Parathyroid adenoma (tissue), 2 donors: ENCODE results near the gene TSC22D3.
A peak's percentile ranks its signal among the peaks of the same experiment; 100 is the strongest.

Source experiments
- H2AFZ ChIP-seq: fragments of 300-600 bp; sonication (generic); one replicate; pipeline ENCODE4 v1.7.0; 2017; ENCODE audit warnings: antibody characterized with exemption, mild to moderate bottlenecking
- H3K27ac ChIP-seq: fragments of 300-600 bp; sonication (generic); one replicate; pipeline ENCODE4 v1.7.0; 2017
- H3K27me3 ChIP-seq: fragments of 300-600 bp; sonication (generic); one replicate; pipeline ENCODE4 v1.7.0; 2017; ENCODE audit warnings: low read length; ENCODE audit not compliant: control insufficient read depth, insufficient read depth
- H3K36me3 ChIP-seq: fragments of 300-600 bp; sonication (generic); one replicate; pipeline ENCODE4 v1.7.0; 2017; ENCODE audit warnings: low read length; ENCODE audit not compliant: control insufficient read depth, insufficient read depth
- H3K4me1 ChIP-seq: fragments of 300-600 bp; sonication (generic); one replicate; pipeline ENCODE4 v1.7.0; 2017; ENCODE audit warnings: control low read depth
- H3K4me2 ChIP-seq: fragments of 300-600 bp; sonication (generic); one replicate; pipeline ENCODE4 v1.7.0; 2017; ENCODE audit warnings: low read length
- H3K4me3 ChIP-seq: fragments of 300-600 bp; sonication (generic); one replicate; pipeline ENCODE4 v1.7.0; 2017; ENCODE audit warnings: low read depth, low read length
- H3K79me2 ChIP-seq: fragments of 300-600 bp; sonication (generic); one replicate; pipeline ENCODE4 v1.7.0; 2017; ENCODE audit warnings: control low read depth
- H3K9ac ChIP-seq: fragments of 300-600 bp; sonication (generic); one replicate; pipeline ENCODE4 v1.7.0; 2017; ENCODE audit warnings: mild to moderate bottlenecking
- H3K9me3 ChIP-seq: fragments of 300-600 bp; sonication (generic); one replicate; pipeline ENCODE4 v1.7.0; 2017; ENCODE audit warnings: low read length; ENCODE audit not compliant: control insufficient read depth
- TF ChIP-seq, protein P1 (sequence below): fragments of 300-600 bp; sonication (generic); IDR thresholded peaks from one replicate; pipeline ENCODE4 v1.7.0; 2017; ENCODE audit warnings: antibody characterized with exemption, mild to moderate bottlenecking
- donor health status: primary hyperparathyroidism.

TSC22D3 gene

DNA sequence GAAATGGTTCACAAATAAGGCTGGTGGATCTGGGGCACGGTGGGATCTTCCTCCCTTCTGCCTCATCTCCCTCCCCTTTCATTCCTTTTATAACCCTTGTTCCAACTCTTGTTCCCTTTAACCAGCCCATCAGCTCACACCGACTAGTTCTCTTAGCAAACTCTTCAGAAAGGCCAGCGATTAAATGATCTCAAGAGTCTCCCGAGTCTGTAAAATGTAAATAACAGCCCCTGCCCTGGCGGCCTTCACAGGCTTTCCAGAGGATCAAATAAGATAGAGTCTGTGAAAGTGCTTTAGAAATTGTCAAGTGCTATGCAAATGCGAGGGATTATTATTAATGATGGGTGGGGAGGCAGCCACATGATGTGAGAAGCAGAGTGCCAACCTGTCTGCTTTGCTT is 27.1 kb downstream of the TSC22D3 start:
- Histone ChIP-seq H3K27me3 (no peaks in the 10 kb centered on the region), H3K4me1 (peaks cover 62% of the 10 kb centered on the region), H3K27ac (peak overlapping the region; percentile 64), H3K4me2 (no peak overlapping the region), H3K9me3 (no peaks in the 10 kb centered on the region), H3K79me2 (peaks cover 10% of the 10 kb centered on the region), H2AFZ (no peak overlapping the region), H3K36me3 (no peaks in the 10 kb centered on the region), H3K9ac (no peak overlapping the region), H3K4me3 (no peak overlapping the region)
- TF ChIP-seq, protein P1, sequence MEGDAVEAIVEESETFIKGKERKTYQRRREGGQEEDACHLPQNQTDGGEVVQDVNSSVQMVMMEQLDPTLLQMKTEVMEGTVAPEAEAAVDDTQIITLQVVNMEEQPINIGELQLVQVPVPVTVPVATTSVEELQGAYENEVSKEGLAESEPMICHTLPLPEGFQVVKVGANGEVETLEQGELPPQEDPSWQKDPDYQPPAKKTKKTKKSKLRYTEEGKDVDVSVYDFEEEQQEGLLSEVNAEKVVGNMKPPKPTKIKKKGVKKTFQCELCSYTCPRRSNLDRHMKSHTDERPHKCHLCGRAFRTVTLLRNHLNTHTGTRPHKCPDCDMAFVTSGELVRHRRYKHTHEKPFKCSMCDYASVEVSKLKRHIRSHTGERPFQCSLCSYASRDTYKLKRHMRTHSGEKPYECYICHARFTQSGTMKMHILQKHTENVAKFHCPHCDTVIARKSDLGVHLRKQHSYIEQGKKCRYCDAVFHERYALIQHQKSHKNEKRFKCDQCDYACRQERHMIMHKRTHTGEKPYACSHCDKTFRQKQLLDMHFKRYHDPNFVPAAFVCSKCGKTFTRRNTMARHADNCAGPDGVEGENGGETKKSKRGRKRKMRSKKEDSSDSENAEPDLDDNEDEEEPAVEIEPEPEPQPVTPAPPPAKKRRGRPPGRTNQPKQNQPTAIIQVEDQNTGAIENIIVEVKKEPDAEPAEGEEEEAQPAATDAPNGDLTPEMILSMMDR, result no peak

DNA sequence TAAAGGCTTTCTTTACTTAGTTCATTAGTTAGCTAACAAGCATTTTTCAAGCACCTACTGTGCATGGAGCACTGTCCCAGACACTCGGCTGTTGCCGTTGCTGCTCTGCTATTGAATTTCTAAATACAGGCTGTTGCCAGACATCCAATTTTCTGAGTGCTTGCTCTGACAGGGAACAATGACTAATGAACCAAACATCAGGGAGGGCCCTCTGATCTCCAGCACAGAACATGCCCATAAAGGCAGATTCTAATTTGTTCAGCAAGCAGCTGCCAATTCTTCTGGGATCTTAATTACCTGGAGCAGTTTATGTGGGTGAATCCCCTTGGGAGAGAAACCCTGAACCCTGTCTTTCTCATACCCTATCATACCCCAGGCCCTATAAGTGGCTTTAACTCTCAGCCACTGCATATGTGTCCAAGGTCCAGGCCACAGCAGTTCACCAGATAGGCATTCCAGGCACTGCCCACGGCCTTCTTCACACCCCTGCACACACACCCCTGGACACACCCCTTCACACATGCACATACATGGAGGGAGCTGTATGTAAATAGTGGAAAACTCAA is 27.9 kb downstream of the TSC22D3 start:
- Histone ChIP-seq H2AFZ (no peak overlapping the region), H3K79me2 (peaks cover 10% of the 10 kb centered on the region), H3K9ac (no peak overlapping the region), H3K4me1 (peaks cover 67% of the 10 kb centered on the region), H3K27ac (peak overlapping the region; percentile 64), H3K4me3 (no peak overlapping the region), H3K27me3 (no peaks in the 10 kb centered on the region), H3K4me2 (no peak overlapping the region), H3K9me3 (no peaks in the 10 kb centered on the region), H3K36me3 (no peaks in the 10 kb centered on the region)
- TF ChIP-seq, protein P1, result no peak

DNA sequence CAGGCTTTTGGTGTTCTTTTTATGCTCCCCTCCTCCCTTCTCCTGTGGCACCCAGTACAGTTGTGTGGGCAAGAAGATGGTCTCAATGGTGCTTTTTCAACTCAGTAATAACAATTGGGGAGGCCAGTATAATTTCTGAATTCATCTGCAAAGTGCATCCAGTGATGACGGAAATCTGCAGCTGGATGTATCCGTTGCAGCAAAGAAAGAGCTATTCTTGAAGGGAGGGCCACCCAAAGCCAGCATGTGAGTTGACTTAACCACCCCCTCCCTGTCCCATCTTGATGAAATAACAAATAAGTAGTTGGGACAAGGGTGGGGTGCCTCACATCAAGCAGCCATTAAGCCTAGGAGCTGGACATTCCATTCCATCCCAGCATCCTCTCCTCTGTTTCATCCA is 30.7 kb downstream of the TSC22D3 start:
- H3K4me1 ChIP-seq, result peaks cover 69% of the 10 kb centered on the region
- H3K27me3 ChIP-seq, result no peaks in the 10 kb centered on the region
- H2AFZ ChIP-seq, result no peak overlapping the region
- no peak overlapping the region for H3K4me2 ChIP-seq
- H3K4me3 ChIP-seq, result no peak overlapping the region
- no peaks in the 10 kb centered on the region for H3K36me3 ChIP-seq
- peaks cover 10% of the 10 kb centered on the region for H3K79me2 ChIP-seq
- TF ChIP-seq, protein P1, result no peak
- H3K27ac ChIP-seq, result peak overlapping the region; percentile 80
- no peak overlapping the region for H3K9ac ChIP-seq
- H3K9me3 ChIP-seq, result no peaks in the 10 kb centered on the region

DNA sequence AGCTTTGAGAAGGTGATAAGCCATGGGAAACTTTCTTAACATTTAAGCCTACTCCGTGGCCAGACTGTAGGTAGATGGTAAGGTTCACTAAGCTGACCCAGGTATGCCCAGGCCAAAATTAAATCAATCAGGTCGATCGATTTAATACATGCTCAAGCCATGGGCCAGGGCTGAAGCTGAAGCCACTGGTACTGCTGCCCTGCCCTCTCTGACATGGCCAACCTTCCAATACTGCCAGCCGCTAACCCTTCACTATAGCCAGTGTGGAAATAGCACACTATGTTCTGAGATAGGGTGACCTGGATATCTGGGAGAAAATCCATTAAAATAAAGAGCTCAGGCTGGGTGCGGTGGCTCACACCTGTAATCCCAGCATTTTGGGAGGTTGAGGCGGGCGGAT is 31.6 kb downstream of the TSC22D3 start:
- Histone ChIP-seq H3K27ac (peak overlapping the region; percentile 99), H3K9ac (no peak overlapping the region), H3K36me3 (no peaks in the 10 kb centered on the region), H3K4me2 (no peak overlapping the region), H3K27me3 (no peaks in the 10 kb centered on the region), H3K4me3 (no peak overlapping the region), H2AFZ (no peak overlapping the region), H3K79me2 (peaks cover 10% of the 10 kb centered on the region), H3K4me1 (peaks cover 69% of the 10 kb centered on the region), H3K9me3 (no peaks in the 10 kb centered on the region)
- TF ChIP-seq, protein P1, result no peak

DNA sequence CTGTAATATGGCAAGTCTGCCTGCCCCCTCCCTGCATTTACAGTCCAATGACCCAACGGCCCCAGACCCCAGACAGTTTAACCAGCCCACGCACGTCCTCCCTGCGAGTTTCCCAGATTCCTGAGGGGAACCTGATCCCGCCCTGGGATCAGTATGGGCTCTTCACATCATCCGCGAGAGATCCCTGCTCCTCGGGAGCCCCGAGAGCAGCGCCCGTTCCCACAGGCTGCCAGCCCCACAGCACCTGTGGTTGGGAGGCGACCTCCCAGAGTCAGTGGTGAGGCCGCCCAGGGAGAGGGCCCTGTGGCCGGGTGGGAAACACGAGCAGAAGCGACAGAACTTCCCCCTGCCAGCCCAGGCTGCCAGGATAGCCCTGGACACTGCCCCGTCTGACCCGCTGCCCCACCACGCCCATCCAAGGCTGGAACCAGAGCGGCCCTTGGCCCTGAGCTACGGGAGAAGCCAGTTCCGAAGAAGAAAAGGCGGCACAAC is 32.8 kb downstream of the TSC22D3 start:
- Histone ChIP-seq H3K4me2 (peak overlapping the region; percentile 62), H3K4me1 (peaks cover 73% of the 10 kb centered on the region), H3K9me3 (no peaks in the 10 kb centered on the region), H3K79me2 (peaks cover 12% of the 10 kb centered on the region), H3K4me3 (peak overlapping the region; percentile 22), H3K27me3 (no peaks in the 10 kb centered on the region), H3K36me3 (no peaks in the 10 kb centered on the region), H3K27ac (peak overlapping the region; percentile 99), H2AFZ (peak overlapping the region; percentile 45), H3K9ac (peak overlapping the region; percentile 46)
- TF ChIP-seq, protein P1, result no peak
